Measurements from ENCODE around the gene ZBTB49. TPM values are rescaled to one million over a fixed set of nuclear protein-coding genes. Genes with fewer than 3 reads are reported as not detected.

The ZBTB49 gene
- total and polyA plus RNA-seq, 3 experiments from 2014 or later: 7.9 to 10.5 (median 8.7) TPM

GRCh38 chr4:4364061-4364460 lies 74.0 kb downstream of the ZBTB49 start:
- ChIA-PET POLR2A (no interaction called here), CTCF (no interaction called here)
- peaks cover 2 to 8% (median 4%) of the 10 kb centered on the region in 3 donors for H3K4me1 Mint-ChIP-seq
- Histone ChIP-seq H3K27ac (ENCODE audit: low read depth, low read length) (no peak overlapping the region), H3K4me1 (ENCODE audit: insufficient read depth, low read length) (no peaks in the 10 kb centered on the region), H3K36me3 (ENCODE audit: insufficient read depth, low read length) (no peaks in the 10 kb centered on the region), H3K27me3 (ENCODE audit: insufficient read depth, low read length, poor library complexity, severe bottlenecking) (no peaks in the 10 kb centered on the region), H3K4me3 (ENCODE audit: low read length) (no peak overlapping the region), H3K9me3 (ENCODE audit: low read length) (no peaks in the 10 kb centered on the region)
- H3K27me3 Mint-ChIP-seq: peaks cover 6 to 17% of the 10 kb centered on the region in 2 donors
- peaks cover 0 to 3% (median 0%) of the 10 kb centered on the region in 3 donors for H3K36me3 Mint-ChIP-seq
- DNase-seq: no peak
- H3K27ac Mint-ChIP-seq: peak overlapping the region in 1 of 8 donors; percentile 70
- H3K9me3 Mint-ChIP-seq: peaks cover 3 to 5% (median 3%) of the 10 kb centered on the region in 5 donors
- H3K4me3 Mint-ChIP-seq: no peak overlapping the region

GRCh38 chr4:4364486-4365208 lies 74.6 kb downstream of the ZBTB49 start:
- DNase-seq: no peak
- H3K4me1 ChIP-seq (ENCODE audit: insufficient read depth, low read length): no peaks in the 10 kb centered on the region
- H3K36me3 ChIP-seq (ENCODE audit: insufficient read depth, low read length): no peaks in the 10 kb centered on the region
- H3K27me3 ChIP-seq (ENCODE audit: insufficient read depth, low read length, poor library complexity, severe bottlenecking): no peaks in the 10 kb centered on the region
- H3K4me1 Mint-ChIP-seq: peaks cover 2 to 8% (median 4%) of the 10 kb centered on the region in 3 donors
- CTCF ChIA-PET: interaction anchor here (1.4 kb wide), 1 partner anchor 56 kb away, joined by 3 read pairs; no protein-coding TSS in a partner anchor
- peaks cover 6 to 13% of the 10 kb centered on the region in 2 donors for H3K27me3 Mint-ChIP-seq
- H3K4me3 ChIP-seq (ENCODE audit: low read length): no peak overlapping the region
- H3K27ac Mint-ChIP-seq: no peak overlapping the region
- H3K27ac ChIP-seq (ENCODE audit: low read depth, low read length): no peak overlapping the region
- no peaks in the 10 kb centered on the region for H3K9me3 ChIP-seq (ENCODE audit: low read length)
- peaks cover 3 to 5% (median 3%) of the 10 kb centered on the region in 5 donors for H3K9me3 Mint-ChIP-seq
- no peak overlapping the region for H3K4me3 Mint-ChIP-seq
- H3K36me3 Mint-ChIP-seq: peaks cover 0 to 3% (median 0%) of the 10 kb centered on the region in 3 donors
- POLR2A ChIA-PET: no interaction called here

GRCh38 chr4:4368809-4369580 lies 78.9 kb downstream of the ZBTB49 start:
- Mint-ChIP-seq H3K4me3 (no peak overlapping the region), H3K9me3 (peaks cover 3 to 4% (median 3%) of the 10 kb centered on the region in 5 donors), H3K4me1 (no peaks in the 10 kb centered on the region), H3K27ac (no peak overlapping the region), H3K36me3 (peaks cover 0 to 3% (median 0%) of the 10 kb centered on the region in 3 donors), H3K27me3 (peaks cover 0 to 6% of the 10 kb centered on the region in 2 donors)
- POLR2A ChIA-PET: no interaction called here
- no peak overlapping the region for H3K27ac ChIP-seq (ENCODE audit: low read depth, low read length)
- CTCF ChIA-PET: no interaction called here
- H3K27me3 ChIP-seq (ENCODE audit: insufficient read depth, low read length, poor library complexity, severe bottlenecking): no peaks in the 10 kb centered on the region
- no peak for DNase-seq
- H3K4me3 ChIP-seq (ENCODE audit: low read length): no peak overlapping the region
- no peaks in the 10 kb centered on the region for H3K9me3 ChIP-seq (ENCODE audit: low read length)
- no peaks in the 10 kb centered on the region for H3K4me1 ChIP-seq (ENCODE audit: insufficient read depth, low read length)
- no peaks in the 10 kb centered on the region for H3K36me3 ChIP-seq (ENCODE audit: insufficient read depth, low read length)

Other genes starting within 250 kb of the ZBTB49 start
- gene OTOP1, start 63.3 kb upstream of the ZBTB49 start, total RNA-seq: not detected
- not detected for gene OTOP1, start 63.3 kb upstream of the ZBTB49 start, polyA plus RNA-seq
- 10 to 100 TPM; 24.1 to 26.6 TPM for gene TMEM128, start 42.0 kb upstream of the ZBTB49 start, total RNA-seq
- gene TMEM128, start 42.0 kb upstream of the ZBTB49 start, polyA plus RNA-seq: 46.4 TPM
- gene LYAR, start 97 bp upstream of the ZBTB49 start, total RNA-seq: 100 to 1,000 TPM in 1 of 2 experiments, 10 to 100 TPM in 1; 95.8 to 103 TPM
- 187 TPM for gene LYAR, start 97 bp upstream of the ZBTB49 start, polyA plus RNA-seq
- gene NSG1, start 96.9 kb downstream of the ZBTB49 start, total RNA-seq: 10 to 100 TPM; 15.1 to 16.3 TPM
- gene NSG1, start 96.9 kb downstream of the ZBTB49 start, polyA plus RNA-seq: 49.8 TPM

Measured in CD8-positive, alpha-beta memory T cell (primary cell).